Endothelial cell of umbilical vein (primary cell): ENCODE data around the gene MYLK. TPM values are rescaled to one million over a fixed set of nuclear protein-coding genes. Genes with fewer than 3 reads are reported as not detected.

Experiments used
- BruUV-seq: library from RNA; stranded (reverse); fragments of 400-500 nt; replicated peaks from 2 replicates; lab custom pipeline; 2021; lab: Mats Ljungman, UMichigan
- CTCF ChIA-PET: fragments of 300-600, 350-600 bp; sonication (Branson Sonifier 250); formaldehyde crosslinking; loops from one replicate; lab custom pipeline; 2021; ENCODE audit warnings: antibody characterized with exemption, inconsistent platforms; lab: Charles Lee
- POLR2A ChIA-PET: fragments of 300-600, 350-600 bp; sonication (Branson Sonifier 250); formaldehyde crosslinking; loops from one replicate; lab custom pipeline; 2021; ENCODE audit warnings: antibody characterized with exemption, inconsistent platforms; lab: Charles Lee
- DNase-seq: peaks from one replicate; pipeline ENCODE4 v3.0.0-alpha.2; 2011; ENCODE audit warnings: low read depth, low spot score
- FAIRE-seq: peaks from 2 replicates; lab custom pipeline; 2011; peaks lifted over from hg19 to GRCh38; lab: Jason Lieb, UNC
- H2AFZ ChIP-seq: 2 replicates; pipeline ENCODE4 v1.6.0; 2012; ENCODE audit warnings: low read depth, low read length, control low read depth, inconsistent platforms
- H3K27ac ChIP-seq: 2 replicates; pipeline ENCODE4 v1.5.1; 2011; ENCODE audit warnings: low read depth, mild to moderate bottlenecking, control low read depth, low read length, moderate library complexity; ENCODE audit not compliant: insufficient read depth
- H3K27me3 ChIP-seq, 2 experiments: 2 replicates each; pipeline versions ENCODE4 v1.6.0 to v1.6.1; 2011; ENCODE audit warnings: low read length in 2 of 2, mixed read lengths in 1 of 2; ENCODE audit not compliant: control insufficient read depth in 2 of 2, insufficient read depth in 2 of 2
- H3K36me3 ChIP-seq, 2 experiments: 2 replicates in 1 of 2; 3 replicates in 1 of 2; pipeline ENCODE4 v1.5.1; 2011; ENCODE audit warnings: low read length in 2 of 2, mild to moderate bottlenecking in 1 of 2, moderate library complexity in 1 of 2; ENCODE audit not compliant: control insufficient read depth in 2 of 2, insufficient read depth in 2 of 2; ENCODE audit errors: extremely low read depth in 1 of 2
- H3K4me1 ChIP-seq: 3 replicates; pipeline ENCODE4 v1.5.1; 2011; ENCODE audit warnings: mild to moderate bottlenecking, low read length; ENCODE audit not compliant: control insufficient read depth, insufficient read depth; ENCODE audit errors: extremely low read depth
- H3K4me2 ChIP-seq: 2 replicates; pipeline ENCODE4 v1.6.1; 2011; ENCODE audit warnings: low read length, control low read depth, mixed read lengths; ENCODE audit not compliant: insufficient read depth
- H3K4me3 ChIP-seq, 3 experiments: fragments of 200-600 bp in 1 of 3; sonication (generic), shearing (Covaris generic) in 1 of 3; replicated peaks in 1 of 3; 2 replicates each; pipeline ENCODE4 v1.5.1; 2011 to 2016; ENCODE audit warnings: control low read depth in 3 of 3, low read length in 3 of 3, mild to moderate bottlenecking in 2 of 3, inconsistent platforms in 1 of 3, low read depth in 1 of 3, moderate library complexity in 1 of 3; ENCODE audit not compliant: insufficient read depth in 1 of 3
- H3K79me2 ChIP-seq: 2 replicates; pipeline ENCODE4 v1.6.0; 2012; ENCODE audit warnings: low read length, inconsistent platforms; ENCODE audit not compliant: control insufficient read depth, insufficient read depth
- H3K9ac ChIP-seq: replicated peaks from 2 replicates; pipeline ENCODE3; 2011; ENCODE audit warnings: low read length, control low read depth; ENCODE audit not compliant: insufficient read depth; ENCODE audit errors: extremely low read depth
- H3K9me1 ChIP-seq: replicated peaks from 3 replicates; pipeline ENCODE4 v1.6.0; 2011; ENCODE audit warnings: mild to moderate bottlenecking, low read length; ENCODE audit not compliant: control insufficient read depth, insufficient read depth; ENCODE audit errors: extremely low read depth
- H3K9me3 ChIP-seq: replicated peaks from 2 replicates; pipeline ENCODE4 v1.5.1; 2012; ENCODE audit warnings: low read length, inconsistent platforms; ENCODE audit not compliant: control insufficient read depth, insufficient read depth
- H4K20me1 ChIP-seq: replicated peaks from 2 replicates; pipeline ENCODE3; 2011; ENCODE audit warnings: mild to moderate bottlenecking, low read length; ENCODE audit not compliant: control insufficient read depth, insufficient read depth; ENCODE audit errors: extremely low read depth
- GATA2 ChIP-seq: IDR thresholded peaks from 2 replicates; pipeline ENCODE4 v1.7.0; 2011; ENCODE audit warnings: low read depth, mild to moderate bottlenecking, moderate library complexity, mixed read lengths, low read length; ENCODE audit not compliant: insufficient read length, insufficient read depth
- JUN ChIP-seq: IDR thresholded peaks from 2 replicates; pipeline ENCODE4 v1.6.1; 2011; ENCODE audit warnings: borderline replicate concordance, low read depth; ENCODE audit not compliant: insufficient read length, insufficient read depth
- MYC ChIP-seq: IDR thresholded peaks from one replicate; pipeline ENCODE4 v1.6.1; 2011; ENCODE audit warnings: mild to moderate bottlenecking, low read depth, low read length
- POLR2A ChIP-seq: IDR thresholded peaks from 2 replicates; pipeline ENCODE4 v1.6.1; 2012; ENCODE audit warnings: low read depth, mild to moderate bottlenecking, control low read depth, low read length
- dilution Hi-C: fragments of 300-500 bp; cut with MboI; formaldehyde crosslinking; loops from one replicate; pipeline ENCODE4 v1.15.0; 2019; ENCODE audit warnings: low sequenced_read_pairs; ENCODE audit not compliant: extremely low pct_ligation_motif_present
- intact Hi-C: fragments of 100-400 bp; cut with micrococcal nuclease; formaldehyde crosslinking; loops from one replicate; pipeline ENCODE4 v1.10.0; 2022
- polyA plus RNA-seq, 4 experiments: library from polyadenylated mRNA; depleted of rRNA in 3 of 4; stranded (reverse) in 3 of 4; unstranded in 1 of 4; fragments of >200 nt; gene quantifications; 2 replicates each; pipeline versions ENCODE4 v1.2.1 to v1.2.3, GENCODE V29; 2011 to 2012; ENCODE audit warnings: missing spikeins in 1 of 4
- total RNA-seq: library from RNA; stranded (reverse); gene quantifications from 2 replicates; pipeline ENCODE4 v1.2.3, GENCODE V29; 2021

MYLK gene
- total and polyA plus RNA-seq, 2 donors (not counting 3 experiments of a cell fraction or from before 2014, with no cell fraction given) = 10.0 to 22.2 TPM

DNA sequence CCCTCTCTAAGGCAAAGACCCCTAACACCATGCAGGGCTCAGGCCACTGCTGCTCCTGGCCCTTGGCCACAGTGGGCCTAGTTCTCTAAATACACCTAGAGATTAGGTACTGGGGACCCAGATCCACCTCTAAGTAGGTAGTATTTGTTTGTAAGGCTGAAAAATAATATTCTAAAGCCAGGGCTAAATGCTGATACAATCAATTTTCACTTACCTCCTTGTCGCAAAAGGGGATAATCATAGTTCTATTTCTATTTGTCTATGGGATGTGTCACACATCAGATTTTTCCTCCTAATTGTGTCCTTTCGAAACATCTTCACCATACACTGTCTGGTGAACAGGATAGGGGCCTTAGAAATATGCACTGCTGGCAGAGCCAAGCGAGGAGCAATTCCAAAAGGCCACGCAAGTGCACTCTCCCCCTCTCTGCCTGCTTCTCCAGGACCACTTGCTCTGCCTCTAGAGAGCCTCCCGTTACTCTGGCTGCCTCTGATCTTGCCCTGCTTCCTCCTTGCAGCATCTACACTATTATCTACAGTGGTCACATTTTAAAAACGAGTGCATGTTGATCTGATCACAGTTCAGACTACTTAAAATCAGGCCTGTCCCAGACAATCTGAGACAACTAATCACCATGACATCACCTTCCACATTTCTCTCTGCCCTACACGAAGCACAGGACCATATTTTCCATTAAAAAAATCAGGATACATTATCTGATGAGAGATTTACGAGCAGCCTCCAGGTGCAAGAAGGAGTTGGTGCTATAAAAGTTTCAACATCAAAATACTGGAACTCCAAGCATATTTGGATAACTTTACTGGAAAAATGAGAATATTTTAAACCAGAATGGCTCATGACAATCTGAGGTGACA lies 115.4 kb downstream of the MYLK start:
- H3K4me2 ChIP-seq = no peak overlapping the region
- no peaks in the 10 kb centered on the region for H3K4me1 ChIP-seq
- H3K9me3 ChIP-seq = no peaks in the 10 kb centered on the region
- intact Hi-C loops (no loop called here), dilution Hi-C loops (no loop called here)
- FAIRE-seq = no peak
- no peaks in the 10 kb centered on the region for H4K20me1 ChIP-seq
- H3K27ac ChIP-seq = no peak overlapping the region
- H3K9me1 ChIP-seq = no peaks in the 10 kb centered on the region
- H3K9ac ChIP-seq = no peak overlapping the region
- no peak overlapping the region for H3K4me3 ChIP-seq
- BruUV-seq = no TSS peak
- ChIA-PET CTCF (interaction anchor here (0.9 to 1.4 kb wide), 5 partner anchors 10 to 45 kb away, joined by 3 to 4 read pairs (median 3); no protein-coding TSS in a partner anchor), POLR2A (no interaction called here)
- H3K27me3 ChIP-seq = peaks cover 0 to 4% of the 10 kb centered on the region in 2 experiments
- H2AFZ ChIP-seq = no peak overlapping the region
- TF ChIP-seq MYC = no peak
- TF ChIP-seq GATA2 = no peak
- no peak for TF ChIP-seq POLR2A
- TF ChIP-seq JUN = no peak
- H3K36me3 ChIP-seq = no peaks in the 10 kb centered on the region
- H3K79me2 ChIP-seq = no peaks in the 10 kb centered on the region
- DNase-seq = no peak

- Histone ChIP-seq H2AFZ (no peak overlapping the region), H3K4me3 (no peak overlapping the region), H3K9me1 (no peaks in the 10 kb centered on the region), H4K20me1 (no peaks in the 10 kb centered on the region), H3K4me2 (no peak overlapping the region), H3K79me2 (no peaks in the 10 kb centered on the region), H3K27ac (no peak overlapping the region), H3K9ac (no peak overlapping the region), H3K9me3 (no peaks in the 10 kb centered on the region), H3K27me3 (peaks cover 0 to 4% of the 10 kb centered on the region in 2 experiments), H3K36me3 (no peaks in the 10 kb centered on the region), H3K4me1 (no peaks in the 10 kb centered on the region)
- ChIA-PET CTCF (interaction anchor here (0.9 to 1.2 kb wide), 4 partner anchors 11 to 44 kb away, joined by 3 to 4 read pairs (median 4); no protein-coding TSS in a partner anchor), POLR2A (no interaction called here)
- no peak for FAIRE-seq
- intact Hi-C loops = no loop called here
- dilution Hi-C loops = no loop called here
- no peak for TF ChIP-seq MYC
- BruUV-seq = no TSS peak
- DNase-seq = no peak
Observed at GRCh38 chr3:123767564-123768292, 116.4 kb downstream of the MYLK start.
